ENCODE results near the gene MAGI2. TPM values are rescaled to one million over a fixed set of nuclear protein-coding genes. Genes with fewer than 3 reads are reported as not detected.
A peak's percentile ranks its signal among the peaks of the same experiment; 100 is the strongest.

MAGI2 gene
- total and polyA plus RNA-seq, 2 of the 13 experiments (the other 11 are each of a cell fraction or from before 2014, with no cell fraction given) = 1.5 to 3.8 TPM

DNA sequence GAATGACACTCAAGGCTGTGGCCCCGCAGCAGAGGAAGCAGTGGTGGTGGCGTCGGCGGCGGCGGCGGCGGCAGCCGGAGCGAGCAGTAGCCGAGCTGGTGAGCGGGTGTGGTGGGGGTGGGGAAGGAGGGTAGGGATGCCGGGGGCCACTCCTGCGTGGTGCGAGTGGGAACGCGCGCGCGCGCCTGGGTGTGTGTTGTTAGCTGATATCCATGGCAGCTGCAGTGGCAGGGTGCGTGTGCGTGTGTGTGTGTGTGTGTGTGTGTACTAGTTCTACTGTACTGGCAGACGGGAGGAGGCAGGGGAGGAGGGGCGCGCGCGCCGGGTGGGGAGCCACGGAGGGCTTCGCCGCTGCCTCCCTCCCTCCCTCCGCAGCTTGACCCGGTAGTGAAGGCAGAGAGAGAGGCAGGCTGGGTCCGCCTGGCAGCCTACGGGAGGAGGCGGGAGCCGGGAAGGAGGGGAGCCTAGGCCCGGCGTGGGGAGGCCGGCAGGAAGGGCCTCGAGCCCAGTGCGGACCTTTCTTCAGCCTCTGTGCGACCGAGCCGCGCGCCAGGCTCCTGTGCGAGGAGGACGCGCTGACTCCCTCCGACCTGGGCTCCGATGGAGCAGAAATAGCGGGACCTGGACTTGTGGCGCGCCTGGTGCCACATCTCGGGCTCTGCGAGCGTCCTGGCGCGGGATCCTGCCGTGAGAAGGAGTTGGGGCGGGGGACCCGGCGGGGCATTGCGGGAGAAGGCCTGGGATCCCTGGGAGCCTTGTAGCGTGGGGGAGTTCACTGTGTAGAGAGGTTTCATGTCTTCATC lies at the start of gene MAGI2 (continued):
- TF ChIP-seq, protein P1, sequence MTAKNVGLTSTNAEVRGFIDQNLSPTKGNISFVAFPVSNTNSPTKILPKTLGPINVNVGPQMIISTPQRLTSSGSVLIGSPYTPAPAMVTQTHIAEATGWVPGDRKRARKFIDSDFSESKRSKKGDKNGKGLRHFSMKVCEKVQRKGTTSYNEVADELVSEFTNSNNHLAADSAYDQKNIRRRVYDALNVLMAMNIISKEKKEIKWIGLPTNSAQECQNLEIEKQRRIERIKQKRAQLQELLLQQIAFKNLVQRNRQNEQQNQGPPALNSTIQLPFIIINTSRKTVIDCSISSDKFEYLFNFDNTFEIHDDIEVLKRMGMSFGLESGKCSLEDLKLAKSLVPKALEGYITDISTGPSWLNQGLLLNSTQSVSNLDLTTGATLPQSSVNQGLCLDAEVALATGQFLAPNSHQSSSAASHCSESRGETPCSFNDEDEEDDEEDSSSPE (CRISPR knock-in tag; IDR thresholded peaks at IDR 0.05) = peak; percentile 41; the same call in 1 of the 2 replicates
- TF ChIP-seq SALL2 (CRISPR knock-in tag; IDR thresholded peaks at IDR 0.05) = peak; percentile 62; the same call in 1 of the 2 replicates
- TF ChIP-seq BORCS8-MEF2B (CRISPR knock-in tag; IDR thresholded peaks at IDR 0.05) = peak; percentile 62
- TF ChIP-seq ZNF451 (CRISPR knock-in tag; IDR thresholded peaks at IDR 0.05) = 0 out of 2 replicates have a peak, but pooled peaks have one; percentile 18
- peak; percentile 22; the same call in 1 of the 2 replicates for TF ChIP-seq KMT2A (CRISPR knock-in tag; IDR thresholded peaks at IDR 0.05)
- peak; percentile 24; the same call in 1 of the 2 replicates for TF ChIP-seq ZMAT3 (CRISPR knock-in tag; conservative IDR thresholded peaks at IDR 0.05)
- TF ChIP-seq GPN1 (CRISPR knock-in tag; IDR thresholded peaks at IDR 0.05; ENCODE audit: borderline replicate concordance) = no peak
- peak; percentile 46; the same call in 1 of the 2 replicates for TF ChIP-seq ZNF430 (CRISPR knock-in tag; IDR thresholded peaks at IDR 0.05)
- peak; percentile 80; the same call in 1 of the 2 replicates for TF ChIP-seq ZNF225 (CRISPR knock-in tag; IDR thresholded peaks at IDR 0.05)
- no peak for TF ChIP-seq CHCHD3 (CRISPR knock-in tag; IDR thresholded peaks at IDR 0.05)
- no peak for TF ChIP-seq ERF (CRISPR knock-in tag; IDR thresholded peaks at IDR 0.05)
- no peak for TF ChIP-seq PRMT3 (CRISPR knock-in tag; IDR thresholded peaks at IDR 0.05; ENCODE audit: borderline replicate concordance, low read depth)
- TF ChIP-seq NR1H2 (CRISPR knock-in tag; IDR thresholded peaks at IDR 0.05; ENCODE audit: borderline replicate concordance, low read depth) = no peak
- no peak for TF ChIP-seq HMG20B (CRISPR knock-in tag; conservative IDR thresholded peaks at IDR 0.05)
- peak; percentile 90 for TF ChIP-seq ZFY (CRISPR knock-in tag; IDR thresholded peaks at IDR 0.05)
- TF ChIP-seq, protein P2, sequence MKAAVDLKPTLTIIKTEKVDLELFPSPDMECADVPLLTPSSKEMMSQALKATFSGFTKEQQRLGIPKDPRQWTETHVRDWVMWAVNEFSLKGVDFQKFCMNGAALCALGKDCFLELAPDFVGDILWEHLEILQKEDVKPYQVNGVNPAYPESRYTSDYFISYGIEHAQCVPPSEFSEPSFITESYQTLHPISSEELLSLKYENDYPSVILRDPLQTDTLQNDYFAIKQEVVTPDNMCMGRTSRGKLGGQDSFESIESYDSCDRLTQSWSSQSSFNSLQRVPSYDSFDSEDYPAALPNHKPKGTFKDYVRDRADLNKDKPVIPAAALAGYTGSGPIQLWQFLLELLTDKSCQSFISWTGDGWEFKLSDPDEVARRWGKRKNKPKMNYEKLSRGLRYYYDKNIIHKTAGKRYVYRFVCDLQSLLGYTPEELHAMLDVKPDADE (CRISPR knock-in tag; IDR thresholded peaks at IDR 0.05) = 0 out of 2 replicates have a peak, but pooled peaks have one; percentile 44
- TF ChIP-seq ZNF788 (CRISPR knock-in tag; IDR thresholded peaks at IDR 0.05; ENCODE audit: borderline replicate concordance) = peak; percentile 38; the same call in 1 of the 2 replicates
- peak; percentile 75 for TF ChIP-seq HNRNPLL (IDR thresholded peaks at IDR 0.05; ENCODE audit: low read depth, low read length, poor library complexity, severe bottlenecking)
- 0 out of 2 replicates have a peak, but pooled peaks have one; percentile 27 for TF ChIP-seq HOXA9 (CRISPR knock-in tag; IDR thresholded peaks at IDR 0.05; ENCODE audit: borderline replicate concordance)
- no peak for TF ChIP-seq GATAD2A (CRISPR knock-in tag; IDR thresholded peaks at IDR 0.05)
- TF ChIP-seq BCL6 (CRISPR knock-in tag; IDR thresholded peaks at IDR 0.05) = 0 out of 2 replicates have a peak, but pooled peaks have one; percentile 6
- TF ChIP-seq ATF7-NPFF (CRISPR knock-in tag; IDR thresholded peaks at IDR 0.05; ENCODE audit: low read depth) = peak; percentile 43; the same call in 1 of the 2 replicates
- TF ChIP-seq, protein P3, sequence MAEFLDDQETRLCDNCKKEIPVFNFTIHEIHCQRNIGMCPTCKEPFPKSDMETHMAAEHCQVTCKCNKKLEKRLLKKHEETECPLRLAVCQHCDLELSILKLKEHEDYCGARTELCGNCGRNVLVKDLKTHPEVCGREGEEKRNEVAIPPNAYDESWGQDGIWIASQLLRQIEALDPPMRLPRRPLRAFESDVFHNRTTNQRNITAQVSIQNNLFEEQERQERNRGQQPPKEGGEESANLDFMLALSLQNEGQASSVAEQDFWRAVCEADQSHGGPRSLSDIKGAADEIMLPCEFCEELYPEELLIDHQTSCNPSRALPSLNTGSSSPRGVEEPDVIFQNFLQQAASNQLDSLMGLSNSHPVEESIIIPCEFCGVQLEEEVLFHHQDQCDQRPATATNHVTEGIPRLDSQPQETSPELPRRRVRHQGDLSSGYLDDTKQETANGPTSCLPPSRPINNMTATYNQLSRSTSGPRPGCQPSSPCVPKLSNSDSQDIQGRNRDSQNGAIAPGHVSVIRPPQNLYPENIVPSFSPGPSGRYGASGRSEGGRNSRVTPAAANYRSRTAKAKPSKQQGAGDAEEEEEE (CRISPR knock-in tag; IDR thresholded peaks at IDR 0.05; ENCODE audit: borderline replicate concordance) = 0 out of 2 replicates have a peak, but pooled peaks have one; percentile 71
- TF ChIP-seq HDAC2 (CRISPR knock-in tag; IDR thresholded peaks at IDR 0.05) = no peak
- peak; percentile 53; the same call in 1 of the 2 replicates for TF ChIP-seq MYC (CRISPR knock-in tag; IDR thresholded peaks at IDR 0.05; ENCODE audit: borderline replicate concordance)
